Choroid plexus epithelial cell (primary cell): ENCODE results near the gene KIF6.
A peak's percentile ranks its signal among the peaks of the same experiment; 100 is the strongest.

ENCODE experiments used
- DNase-seq: peaks from one replicate; pipeline ENCODE4 v3.0.0-alpha.2; 2010; ENCODE audit warnings: low read depth
- H3K4me3 ChIP-seq: 2 replicates; pipeline ENCODE4 v1.5.1; 2011; ENCODE audit warnings: low read depth, mild to moderate bottlenecking, control low read depth, low read length, moderate library complexity
- TF ChIP-seq, protein P1 (sequence below): conservative IDR thresholded peaks from 2 replicates; pipeline ENCODE4 v1.5.1; 2011; ENCODE audit warnings: low read depth, mild to moderate bottlenecking, control low read depth, inconsistent platforms, low read length, moderate library complexity

Gene KIF6

DNA sequence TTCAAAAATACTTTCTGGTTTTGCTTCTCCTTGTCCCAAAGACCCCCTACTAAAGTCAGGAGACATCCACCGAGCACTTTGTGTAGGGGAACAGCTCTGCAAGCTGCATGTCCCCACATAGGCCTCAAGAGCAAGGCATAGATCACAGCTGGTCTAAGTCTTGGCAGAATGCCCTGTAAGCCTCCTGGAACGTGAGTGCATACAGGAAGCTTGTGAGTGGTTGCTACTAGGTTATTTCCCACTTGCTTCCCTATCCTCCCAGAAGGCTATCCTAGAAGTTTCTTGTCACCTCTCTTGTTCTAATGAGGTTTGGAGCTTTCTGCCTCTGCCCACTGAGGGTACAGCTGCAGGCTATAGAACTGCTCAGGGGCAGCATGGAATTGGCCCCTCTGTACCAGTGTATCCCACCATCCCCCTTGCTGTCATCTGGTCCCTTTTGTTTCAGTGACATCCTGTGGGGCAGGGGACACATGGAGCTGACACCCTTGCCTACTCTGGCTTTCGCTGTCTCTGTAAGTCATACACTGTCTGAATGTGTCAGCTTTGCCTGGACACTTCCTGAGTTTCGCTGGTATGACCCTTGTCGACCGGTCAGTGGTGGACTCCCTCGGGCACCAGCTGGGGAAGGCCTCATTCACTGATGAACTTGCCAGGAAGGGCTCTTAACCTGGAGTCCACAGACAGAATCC is 367.1 kb downstream of the KIF6 start:
- H3K4me3 ChIP-seq, result no peak overlapping the region
- peak; percentile 93 for DNase-seq
- TF ChIP-seq, protein P1, sequence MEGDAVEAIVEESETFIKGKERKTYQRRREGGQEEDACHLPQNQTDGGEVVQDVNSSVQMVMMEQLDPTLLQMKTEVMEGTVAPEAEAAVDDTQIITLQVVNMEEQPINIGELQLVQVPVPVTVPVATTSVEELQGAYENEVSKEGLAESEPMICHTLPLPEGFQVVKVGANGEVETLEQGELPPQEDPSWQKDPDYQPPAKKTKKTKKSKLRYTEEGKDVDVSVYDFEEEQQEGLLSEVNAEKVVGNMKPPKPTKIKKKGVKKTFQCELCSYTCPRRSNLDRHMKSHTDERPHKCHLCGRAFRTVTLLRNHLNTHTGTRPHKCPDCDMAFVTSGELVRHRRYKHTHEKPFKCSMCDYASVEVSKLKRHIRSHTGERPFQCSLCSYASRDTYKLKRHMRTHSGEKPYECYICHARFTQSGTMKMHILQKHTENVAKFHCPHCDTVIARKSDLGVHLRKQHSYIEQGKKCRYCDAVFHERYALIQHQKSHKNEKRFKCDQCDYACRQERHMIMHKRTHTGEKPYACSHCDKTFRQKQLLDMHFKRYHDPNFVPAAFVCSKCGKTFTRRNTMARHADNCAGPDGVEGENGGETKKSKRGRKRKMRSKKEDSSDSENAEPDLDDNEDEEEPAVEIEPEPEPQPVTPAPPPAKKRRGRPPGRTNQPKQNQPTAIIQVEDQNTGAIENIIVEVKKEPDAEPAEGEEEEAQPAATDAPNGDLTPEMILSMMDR, result no peak

DNA sequence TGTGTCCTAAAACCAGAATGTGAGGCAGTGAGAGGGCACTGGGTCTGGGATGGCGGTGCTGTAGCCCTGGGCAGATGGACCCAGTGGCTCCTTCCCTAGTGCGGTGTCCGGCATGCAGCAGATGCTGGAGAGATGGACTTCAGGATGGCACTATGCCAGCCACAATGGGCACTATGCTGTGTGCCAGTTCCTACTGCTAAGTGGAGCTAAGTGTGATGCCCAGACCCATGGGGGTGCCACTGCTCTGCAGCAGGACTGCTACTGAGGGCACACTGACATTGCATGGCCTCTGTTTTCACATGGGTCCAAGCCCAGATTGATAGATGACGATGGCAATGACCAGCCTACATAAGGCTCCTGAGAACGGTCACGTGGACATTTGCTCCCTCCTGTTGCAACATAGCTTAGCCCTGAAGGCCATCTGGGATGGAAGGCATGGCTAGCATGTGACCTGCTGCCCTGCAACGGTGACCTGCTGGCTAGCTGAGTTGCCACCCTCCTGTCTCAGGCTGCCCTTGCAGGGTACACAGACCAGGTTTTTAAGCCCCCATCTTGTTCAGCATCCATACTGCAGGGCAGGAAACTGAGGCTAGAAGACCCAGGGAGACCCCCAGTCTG is 371.4 kb downstream of the KIF6 start:
- H3K4me3 ChIP-seq, result no peak overlapping the region
- no peak for DNase-seq
- TF ChIP-seq, protein P1, result no peak

DNA sequence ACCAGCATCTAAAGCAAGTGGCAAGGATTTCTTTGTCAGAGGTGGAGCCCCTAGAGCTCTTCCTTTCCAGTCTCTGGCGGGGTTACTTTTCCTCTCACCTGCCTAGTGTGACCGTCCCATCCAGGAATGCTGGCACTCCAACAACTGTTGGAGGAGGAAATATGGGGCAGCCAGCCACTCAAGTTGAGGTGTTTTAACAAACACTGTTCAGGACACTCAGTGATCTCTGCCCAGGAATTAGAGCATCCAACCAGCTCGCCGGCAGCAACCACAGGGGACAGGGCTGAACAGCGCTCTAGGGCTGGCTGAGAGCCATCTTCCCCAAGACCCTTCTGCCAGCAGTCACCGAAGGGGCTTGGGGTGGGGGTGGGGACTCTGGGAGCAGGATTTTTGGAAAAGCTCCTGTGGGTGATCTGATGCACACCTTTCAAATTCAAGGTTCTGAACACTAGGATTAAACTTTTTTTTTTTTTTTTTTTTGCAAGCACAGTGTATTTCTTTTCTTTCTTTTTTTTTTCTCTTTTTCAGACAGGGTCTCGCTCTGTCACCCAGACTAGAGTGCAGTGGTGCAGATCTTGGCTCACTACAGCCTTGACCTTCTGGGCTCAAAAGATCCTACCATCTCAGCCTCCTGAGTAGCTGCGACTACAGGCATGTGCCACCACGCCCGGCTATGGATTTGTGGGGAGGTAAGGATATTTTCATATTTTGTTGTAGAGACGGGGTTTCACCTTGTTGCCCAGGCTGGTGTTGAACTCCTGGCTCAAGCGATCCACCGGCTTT is 374.3 kb downstream of the KIF6 start:
- no peak for DNase-seq
- H3K4me3 ChIP-seq, result no peak overlapping the region
- TF ChIP-seq, protein P1, result no peak

DNA sequence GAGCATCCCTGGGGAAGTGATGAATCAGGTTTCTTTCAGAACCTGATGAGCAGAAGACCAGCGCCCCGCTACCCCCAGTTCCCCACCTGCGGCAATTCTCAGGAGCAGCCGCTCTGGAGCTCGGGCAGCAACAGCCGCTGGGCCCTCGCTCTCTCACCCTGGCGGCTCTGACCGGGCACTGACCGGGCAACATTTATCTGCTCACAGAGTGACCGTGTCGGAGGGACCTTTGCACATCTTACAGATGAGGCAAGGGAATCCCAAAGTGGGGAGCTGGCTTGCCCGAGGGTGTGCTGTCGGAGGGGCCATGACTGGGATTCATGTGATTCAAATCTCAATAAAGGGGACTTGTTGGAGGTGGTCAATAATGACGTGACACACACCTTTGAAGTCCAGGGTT is 376.5 kb downstream of the KIF6 start:
- DNase-seq, result no peak
- no peak overlapping the region for H3K4me3 ChIP-seq
- TF ChIP-seq, protein P1, result no peak

DNA sequence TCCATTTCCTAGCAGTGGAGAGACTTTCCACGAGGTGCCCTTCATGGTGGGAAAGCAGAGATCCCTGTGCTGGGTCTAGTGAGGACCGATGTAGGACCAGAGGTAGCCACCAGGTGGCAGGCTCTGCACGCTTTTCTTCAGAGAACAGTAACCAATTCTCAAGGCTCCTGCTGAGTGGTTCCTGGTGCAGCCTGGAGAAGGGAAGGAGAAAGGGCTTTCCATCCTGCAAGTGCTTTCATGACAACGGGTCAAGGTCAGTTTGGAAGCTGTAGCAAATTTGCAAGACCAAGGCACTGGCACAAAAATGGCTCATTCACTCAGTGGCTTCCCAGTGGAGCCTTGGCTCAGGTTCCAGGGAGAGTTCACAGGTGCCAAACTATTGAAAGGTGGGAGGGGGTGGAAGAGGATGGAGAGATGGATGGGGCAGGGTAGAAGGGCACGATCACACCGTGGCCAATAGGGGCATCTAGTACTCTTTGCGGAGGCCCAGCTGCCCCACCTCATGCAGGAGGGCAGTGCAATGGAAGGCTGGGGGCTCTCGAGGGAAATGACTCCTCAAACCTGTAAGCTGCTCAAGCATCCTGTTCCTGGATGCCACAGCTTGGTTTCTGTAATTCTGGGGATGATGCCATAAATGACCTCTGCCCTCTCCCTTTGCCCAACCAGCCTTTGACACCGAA is 377.2 kb downstream of the KIF6 start:
- H3K4me3 ChIP-seq, result no peak overlapping the region
- TF ChIP-seq, protein P1, result peak; percentile 93
- DNase-seq, result peak; percentile 82

DNA sequence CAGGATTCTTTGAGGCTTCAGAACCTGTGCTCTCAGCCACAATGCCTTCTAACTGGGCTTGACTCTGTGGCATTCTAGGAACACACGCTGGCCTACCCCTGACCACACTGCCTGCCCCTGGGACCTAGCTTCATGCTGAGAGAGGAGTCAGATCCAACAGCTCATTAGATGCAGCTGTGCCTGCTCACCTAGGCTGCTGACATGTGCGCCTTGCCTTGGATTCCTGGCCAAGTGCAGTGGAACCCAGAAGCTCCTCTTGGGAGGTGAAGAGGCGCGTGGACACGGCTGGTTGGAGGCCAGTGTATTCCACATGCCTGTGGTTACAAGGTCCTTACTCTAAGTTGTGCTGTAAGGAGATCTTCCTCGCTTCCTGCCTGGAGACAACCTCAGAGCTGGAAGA is 378.0 kb downstream of the KIF6 start:
- peak; percentile 30 for DNase-seq
- TF ChIP-seq, protein P1, result no peak
- no peak overlapping the region for H3K4me3 ChIP-seq
